OCI-LY7 (cell line): ENCODE data around the gene RNF146. TPM values are rescaled to one million over a fixed set of nuclear protein-coding genes. Genes with fewer than 3 reads are reported as not detected.

Source experiments
- BruUV-seq: library from RNA; stranded (reverse); fragments of 400-500 nt; replicated peaks from 2 replicates; lab custom pipeline; 2021; lab: Mats Ljungman, UMichigan
- CTCF ChIA-PET: fragments of 300-600 bp; sonication (Branson Sonifier 250); formaldehyde crosslinking; loops from one replicate; lab custom pipeline; 2022; ENCODE audit warnings: antibody characterized with exemption; ENCODE audit not compliant: unreplicated experiment; lab: Charles Lee
- POLR2A ChIA-PET: fragments of 300-600 bp; sonication (Branson Sonifier 250); formaldehyde crosslinking; loops from one replicate; lab custom pipeline; 2022; ENCODE audit warnings: antibody characterized with exemption; lab: Charles Lee
- DNase-seq: peaks from one replicate; pipeline ENCODE4 v3.0.0-alpha.2; 2015; ENCODE audit warnings: low spot score
- H2AFZ ChIP-seq: fragments of 200-600 bp; sonication (generic), shearing (Covaris generic); 2 replicates; pipeline ENCODE4 v1.6.1; 2014; ENCODE audit warnings: mild to moderate bottlenecking, antibody characterized with exemption, low read length, moderate library complexity
- H3K27ac ChIP-seq: fragments of 200-600 bp; sonication (generic); 2 replicates; pipeline ENCODE4 v1.5.1; 2014; ENCODE audit warnings: mixed run types, low read depth, mild to moderate bottlenecking, moderate library complexity, low read length, inconsistent platforms; ENCODE audit not compliant: poor library complexity, severe bottlenecking
- H3K36me3 ChIP-seq: fragments of 200-600 bp; sonication (generic); 2 replicates; pipeline ENCODE4 v1.6.1; 2014; ENCODE audit warnings: mild to moderate bottlenecking, antibody characterized with exemption, low read length, moderate library complexity, mixed read lengths; ENCODE audit not compliant: insufficient read depth
- H3K4me1 ChIP-seq: fragments of 200-600 bp; sonication (generic); 2 replicates; pipeline ENCODE4 v1.5.1; 2014; ENCODE audit warnings: mild to moderate bottlenecking, low read length; ENCODE audit not compliant: insufficient read depth, poor library complexity, severe bottlenecking
- H3K4me2 ChIP-seq: fragments of 200-600 bp; sonication (generic); 2 replicates; pipeline ENCODE4 v1.6.1; 2014; ENCODE audit warnings: mild to moderate bottlenecking, low read length
- H3K4me3 ChIP-seq: fragments of 200-600 bp; sonication (generic); 2 replicates; pipeline ENCODE4 v1.5.1; 2014; ENCODE audit warnings: mild to moderate bottlenecking, low read depth, low read length; ENCODE audit not compliant: poor library complexity, severe bottlenecking
- H3K79me2 ChIP-seq: fragments of 200-600 bp; sonication (generic); 2 replicates; pipeline ENCODE4 v1.6.1; 2016; ENCODE audit warnings: low read depth, mild to moderate bottlenecking, low read length, moderate library complexity, mixed read lengths; ENCODE audit not compliant: insufficient read depth
- H3K9me2 ChIP-seq: fragments of 200-600 bp; sonication (generic); 2 replicates; pipeline ENCODE4 v1.6.1; 2016; ENCODE audit warnings: mild to moderate bottlenecking, low read length, mixed read lengths; ENCODE audit not compliant: insufficient read depth
- H3K9me3 ChIP-seq: fragments of 200-600 bp; sonication (generic); 2 replicates; pipeline ENCODE4 v1.6.1; 2014; ENCODE audit warnings: mild to moderate bottlenecking, mixed run types, low read length, mixed read lengths
- H4K20me1 ChIP-seq: fragments of 200-600 bp; sonication (generic); 2 replicates; pipeline ENCODE4 v1.6.1; 2014; ENCODE audit warnings: mild to moderate bottlenecking, antibody characterized with exemption, low read length, moderate library complexity, mixed read lengths; ENCODE audit not compliant: insufficient read depth
- CTCF ChIP-seq: fragments of 200-600 bp; sonication (generic); conservative IDR thresholded peaks from 2 replicates; pipeline ENCODE4 v1.5.1; 2014; ENCODE audit warnings: mild to moderate bottlenecking, antibody characterized with exemption, low read length, moderate library complexity, mixed read lengths
- EZH2phosphoT487 ChIP-seq: fragments of 200-600 bp; sonication (generic); IDR thresholded peaks from 2 replicates; pipeline ENCODE4 v1.6.1; 2018; ENCODE audit warnings: low read depth, borderline replicate concordance, mild to moderate bottlenecking, mixed run types, antibody characterized with exemption, low read length, moderate library complexity, mixed read lengths
- intact Hi-C: fragments of 100-400 bp; cut with micrococcal nuclease; formaldehyde crosslinking; loops from one replicate; pipeline ENCODE4 v1.10.0; 2022; ENCODE audit not compliant: unreplicated experiment
- total RNA-seq, 2 experiments: library from RNA; depleted of rRNA in 1 of 2; stranded (reverse); fragments of >200 nt in 1 of 2; shearing (Covaris generic) in 1 of 2; gene quantifications; 2 replicates each; pipeline ENCODE4 v1.2.3, GENCODE V29; 2014 to 2022

Gene RNF146
- total RNA-seq, 2 experiments from 2014 or later = 11.1 to 26.3 TPM

DNA sequence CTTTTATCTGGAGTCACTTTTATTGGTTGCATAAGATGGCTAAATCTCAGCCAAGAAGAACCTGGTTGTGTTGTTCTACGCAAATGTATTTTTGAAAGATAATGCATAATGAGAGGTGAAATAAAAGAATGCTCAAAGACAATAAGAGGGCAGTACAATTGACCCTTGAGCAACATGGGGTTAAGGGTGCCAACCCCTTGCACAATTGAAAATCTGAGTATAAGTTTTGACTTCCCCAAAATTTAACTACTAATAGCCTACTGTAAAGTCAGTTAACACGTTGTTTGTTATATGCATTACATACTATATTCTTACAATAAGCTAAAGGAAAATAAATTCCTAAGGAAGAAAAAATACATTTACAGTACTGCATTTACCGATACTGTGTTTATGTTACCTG lies 5.9 kb downstream of the RNF146 start:
- intact Hi-C loops = no loop called here
- peaks cover 12% of the 10 kb centered on the region for H3K4me1 ChIP-seq
- H2AFZ ChIP-seq = no peak overlapping the region
- no peak overlapping the region for H3K4me3 ChIP-seq
- DNase-seq = no peak
- ChIA-PET POLR2A (interaction anchor here (0.5 to 0.9 kb wide), 2 partner anchors 13 to 19 kb away, joined by 3 read pairs; no protein-coding TSS in a partner anchor), CTCF (no interaction called here)
- H3K9me2 ChIP-seq = no peaks in the 10 kb centered on the region
- H3K79me2 ChIP-seq = peaks cover 44% of the 10 kb centered on the region
- BruUV-seq = no TSS peak
- no peak for TF ChIP-seq EZH2phosphoT487
- TF ChIP-seq CTCF = no peak
- H3K9me3 ChIP-seq = no peaks in the 10 kb centered on the region
- no peaks in the 10 kb centered on the region for H3K36me3 ChIP-seq
- no peak overlapping the region for H3K4me2 ChIP-seq
- H4K20me1 ChIP-seq = peaks cover 6% of the 10 kb centered on the region; the same call in 1 of the 2 replicates
- no peak overlapping the region for H3K27ac ChIP-seq

- ChIA-PET CTCF (no interaction called here), POLR2A (interaction anchor here (0.9 to 1.2 kb wide), 2 partner anchors 13 to 67 kb away, joined by 3 read pairs; no protein-coding TSS in a partner anchor)
- Histone ChIP-seq H2AFZ (no peak overlapping the region), H3K9me3 (no peaks in the 10 kb centered on the region), H3K36me3 (no peaks in the 10 kb centered on the region), H3K4me1 (peaks cover 11% of the 10 kb centered on the region), H4K20me1 (peaks cover 6% of the 10 kb centered on the region; the same call in 1 of the 2 replicates), H3K27ac (no peak overlapping the region), H3K79me2 (peaks cover 35% of the 10 kb centered on the region), H3K4me2 (no peak overlapping the region), H3K9me2 (no peaks in the 10 kb centered on the region), H3K4me3 (no peak overlapping the region)
- intact Hi-C loops = no loop called here
- BruUV-seq = no TSS peak
- TF ChIP-seq CTCF (no peak), EZH2phosphoT487 (no peak)
- no peak for DNase-seq
These were observed 6.8 kb downstream of the RNF146 start for GRCh38 chr6:127273499-127273898.

- CTCF ChIA-PET = no interaction called here
- Histone ChIP-seq H3K9me2 (no peaks in the 10 kb centered on the region), H3K4me1 (no peaks in the 10 kb centered on the region), H3K79me2 (peaks cover 8% of the 10 kb centered on the region; the same call in 1 of the 2 replicates), H3K9me3 (no peaks in the 10 kb centered on the region), H3K4me3 (no peak overlapping the region), H4K20me1 (no peaks in the 10 kb centered on the region), H3K4me2 (no peak overlapping the region), H3K27ac (no peak overlapping the region), H2AFZ (no peak overlapping the region), H3K36me3 (peaks cover 2% of the 10 kb centered on the region; the same call in 1 of the 2 replicates)
- POLR2A ChIA-PET = interaction anchor here (1.2 to 1.7 kb wide), 2 partner anchors 8 to 14 kb away, joined by 4 to 13 read pairs; no protein-coding TSS in a partner anchor
- no peak for TF ChIP-seq CTCF
- TF ChIP-seq EZH2phosphoT487 = no peak
- DNase-seq = no peak
- intact Hi-C loops = no loop called here
- no TSS peak for BruUV-seq
These were observed 9.7 kb downstream of the RNF146 start for GRCh38 chr6:127276331-127276730.
